ENCODE measurements around the gene SUSD6.

The SUSD6 gene

GRCh38 chr14:69662636-69663299, 51.4 kb downstream of the SUSD6 start:
- TF ChIP-seq, protein P1, sequence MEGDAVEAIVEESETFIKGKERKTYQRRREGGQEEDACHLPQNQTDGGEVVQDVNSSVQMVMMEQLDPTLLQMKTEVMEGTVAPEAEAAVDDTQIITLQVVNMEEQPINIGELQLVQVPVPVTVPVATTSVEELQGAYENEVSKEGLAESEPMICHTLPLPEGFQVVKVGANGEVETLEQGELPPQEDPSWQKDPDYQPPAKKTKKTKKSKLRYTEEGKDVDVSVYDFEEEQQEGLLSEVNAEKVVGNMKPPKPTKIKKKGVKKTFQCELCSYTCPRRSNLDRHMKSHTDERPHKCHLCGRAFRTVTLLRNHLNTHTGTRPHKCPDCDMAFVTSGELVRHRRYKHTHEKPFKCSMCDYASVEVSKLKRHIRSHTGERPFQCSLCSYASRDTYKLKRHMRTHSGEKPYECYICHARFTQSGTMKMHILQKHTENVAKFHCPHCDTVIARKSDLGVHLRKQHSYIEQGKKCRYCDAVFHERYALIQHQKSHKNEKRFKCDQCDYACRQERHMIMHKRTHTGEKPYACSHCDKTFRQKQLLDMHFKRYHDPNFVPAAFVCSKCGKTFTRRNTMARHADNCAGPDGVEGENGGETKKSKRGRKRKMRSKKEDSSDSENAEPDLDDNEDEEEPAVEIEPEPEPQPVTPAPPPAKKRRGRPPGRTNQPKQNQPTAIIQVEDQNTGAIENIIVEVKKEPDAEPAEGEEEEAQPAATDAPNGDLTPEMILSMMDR (IDR thresholded peaks at IDR 0.05; ENCODE audit: low read depth, low read length), result no peak
- no peak for DNase-seq (ENCODE audit: extremely low read depth, low read depth)

- DNase-seq (ENCODE audit: extremely low read depth, low read depth), result no peak
- TF ChIP-seq, protein P1 (IDR thresholded peaks at IDR 0.05; ENCODE audit: low read depth, low read length), result no peak
Measured at GRCh38 chr14:69663300-69663643, 51.9 kb downstream of the SUSD6 start.

DNA sequence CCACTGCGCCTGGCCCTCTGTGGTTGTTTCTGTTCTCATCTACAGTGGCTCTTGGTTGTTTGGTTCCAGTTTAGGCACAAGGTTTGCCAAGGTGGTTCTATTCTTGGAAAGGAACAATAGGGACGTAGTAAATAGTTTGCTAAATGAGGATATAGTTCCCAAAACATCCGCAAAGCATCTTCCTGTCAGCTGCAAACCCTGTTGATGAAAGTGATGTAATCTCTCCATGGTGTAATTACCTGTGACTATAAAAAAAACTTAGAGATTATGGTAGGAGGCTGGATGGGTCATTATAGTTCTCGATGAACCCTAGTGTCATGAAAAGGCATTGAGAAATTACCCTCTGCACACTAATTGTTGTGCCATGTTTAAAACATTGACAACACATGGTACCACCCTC, 52.9 kb downstream of the SUSD6 start:
- TF ChIP-seq, protein P1 (IDR thresholded peaks at IDR 0.05; ENCODE audit: low read depth, low read length), result no peak
- DNase-seq (ENCODE audit: extremely low read depth, low read depth), result no peak

- no peak for DNase-seq (ENCODE audit: extremely low read depth, low read depth)
- TF ChIP-seq, protein P1 (IDR thresholded peaks at IDR 0.05; ENCODE audit: low read depth, low read length), result no peak
Measured at GRCh38 chr14:69664865-69665526, 53.6 kb downstream of the SUSD6 start.

- no peak for DNase-seq (ENCODE audit: extremely low read depth, low read depth)
- TF ChIP-seq, protein P1 (IDR thresholded peaks at IDR 0.05; ENCODE audit: low read depth, low read length), result no peak
Measured at GRCh38 chr14:69665631-69666030, 54.2 kb downstream of the SUSD6 start.

DNA sequence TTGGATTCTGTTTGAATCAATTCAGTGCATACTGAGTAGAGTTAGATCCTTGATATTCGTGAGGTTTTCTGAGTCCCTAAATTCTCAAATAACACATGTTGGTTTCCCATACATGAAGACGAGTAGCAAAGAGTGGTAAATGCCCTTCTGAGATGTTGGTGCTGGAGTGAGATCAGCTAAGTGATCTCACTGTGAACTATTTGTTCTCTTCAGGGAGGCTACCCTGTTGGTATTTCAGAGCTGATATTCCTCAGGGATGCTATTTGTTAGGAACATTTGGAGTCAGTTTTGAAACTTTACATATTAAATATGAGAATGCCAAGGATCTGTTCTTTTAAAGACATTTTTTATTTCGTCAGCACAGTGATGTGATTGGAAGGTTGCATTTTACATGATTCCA, 54.7 kb downstream of the SUSD6 start:
- no peak for DNase-seq (ENCODE audit: extremely low read depth, low read depth)
- TF ChIP-seq, protein P1 (IDR thresholded peaks at IDR 0.05; ENCODE audit: low read depth, low read length), result no peak

DNA sequence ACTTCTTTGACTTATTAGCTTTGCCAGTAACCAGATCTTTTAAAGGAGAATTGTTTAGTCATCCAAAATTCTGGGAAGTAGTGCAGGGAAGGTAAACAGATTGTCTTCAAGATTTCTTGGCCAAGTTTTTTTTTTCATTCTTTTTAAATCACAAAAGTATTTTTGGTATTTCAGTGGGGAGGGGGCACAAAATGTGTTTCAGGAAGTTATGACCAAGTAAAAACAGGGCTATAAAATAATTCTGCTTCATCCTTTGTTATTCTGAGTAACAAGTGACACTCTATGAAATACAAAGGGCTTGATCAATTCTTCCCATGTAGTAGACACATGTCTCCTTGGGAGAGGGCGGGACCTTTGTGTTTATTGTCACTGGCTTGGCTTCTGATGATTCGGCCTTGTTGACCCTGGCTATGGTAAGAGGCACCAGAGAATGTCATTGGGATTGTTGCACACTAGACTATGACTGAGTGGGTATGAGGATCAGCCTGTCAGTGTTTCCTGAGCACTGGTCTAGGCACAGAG, 55.4 kb downstream of the SUSD6 start:
- no peak for DNase-seq (ENCODE audit: extremely low read depth, low read depth)
- TF ChIP-seq, protein P1 (IDR thresholded peaks at IDR 0.05; ENCODE audit: low read depth, low read length), result no peak

Measured in AG09319 (cell line).